ENCODE data around the gene LKAAEAR1.
A peak's percentile ranks its signal among the peaks of the same experiment; 100 is the strongest.
"Not testable (repeated sequence)": the region's sequence is repeated elsewhere in the genome, so short reads cannot be mapped to it uniquely, and the experiment has no call there.

The LKAAEAR1 gene

GRCh38 chr20:64096535-64096934 lies 12.3 kb upstream of the LKAAEAR1 start:
- no peak for DNase-seq

GRCh38 chr20:64095927-64096326 lies 11.7 kb upstream of the LKAAEAR1 start:
- no peak for DNase-seq

DNA sequence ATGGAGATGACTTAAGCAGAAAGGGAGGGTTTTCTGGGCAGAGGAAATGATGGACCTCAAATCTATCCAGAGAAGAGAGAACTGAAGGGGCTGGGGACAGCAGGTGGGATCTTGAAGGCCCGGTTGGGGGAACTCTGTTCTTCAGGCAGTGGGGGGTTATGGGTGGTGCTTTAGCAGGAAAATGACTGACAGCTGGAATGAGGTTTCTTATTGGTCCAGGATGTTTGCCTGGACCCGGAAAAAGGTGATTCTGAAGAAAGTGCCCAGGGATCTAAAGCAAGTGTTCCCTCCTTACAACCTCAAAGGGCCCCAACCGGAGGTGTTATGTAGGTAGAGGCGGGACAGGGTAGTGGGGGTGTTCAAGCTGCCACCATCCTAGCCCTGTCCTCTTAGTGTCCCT lies 11.3 kb upstream of the LKAAEAR1 start:
- DNase-seq: no peak

GRCh38 chr20:64093013-64093503 lies 8.9 kb upstream of the LKAAEAR1 start:
- DNase-seq: no peak

DNA sequence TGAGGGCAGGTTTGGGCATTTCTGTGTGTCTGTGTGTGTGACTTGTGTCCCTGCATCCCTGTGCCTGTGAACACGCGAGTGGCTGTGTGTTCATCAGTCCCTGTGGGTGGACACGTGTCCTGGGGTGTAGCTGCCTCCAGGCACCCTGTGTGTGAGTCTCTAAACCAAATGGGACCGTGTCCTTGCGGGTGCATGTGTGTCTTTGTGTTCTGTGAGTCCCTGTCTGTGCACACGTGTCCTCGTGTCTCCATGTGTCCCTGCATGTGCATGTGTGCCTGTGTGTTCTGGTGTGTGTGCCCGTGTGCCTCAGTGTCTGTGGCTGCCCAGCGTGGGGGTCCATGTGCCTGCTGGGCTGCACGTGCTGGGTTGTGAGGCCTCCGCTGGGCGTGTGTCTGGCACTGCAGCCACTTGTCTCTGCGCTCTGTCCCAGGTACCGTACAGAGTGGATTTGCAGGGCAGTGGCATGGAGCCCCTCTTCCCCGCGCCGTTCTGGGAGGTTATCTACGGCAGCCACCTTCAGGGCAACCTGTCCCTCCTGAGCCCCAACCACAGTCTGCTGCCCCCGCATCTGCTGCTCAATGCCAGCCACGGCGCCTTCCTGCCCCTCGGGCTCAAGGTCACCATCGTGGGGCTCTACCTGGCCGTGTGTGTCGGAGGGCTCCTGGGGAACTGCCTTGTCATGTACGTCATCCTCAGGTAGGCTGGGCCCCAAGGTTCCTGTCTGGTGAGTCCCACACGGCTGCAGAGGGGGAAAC lies 8.2 kb upstream of the LKAAEAR1 start:
- no peak for DNase-seq

DNA sequence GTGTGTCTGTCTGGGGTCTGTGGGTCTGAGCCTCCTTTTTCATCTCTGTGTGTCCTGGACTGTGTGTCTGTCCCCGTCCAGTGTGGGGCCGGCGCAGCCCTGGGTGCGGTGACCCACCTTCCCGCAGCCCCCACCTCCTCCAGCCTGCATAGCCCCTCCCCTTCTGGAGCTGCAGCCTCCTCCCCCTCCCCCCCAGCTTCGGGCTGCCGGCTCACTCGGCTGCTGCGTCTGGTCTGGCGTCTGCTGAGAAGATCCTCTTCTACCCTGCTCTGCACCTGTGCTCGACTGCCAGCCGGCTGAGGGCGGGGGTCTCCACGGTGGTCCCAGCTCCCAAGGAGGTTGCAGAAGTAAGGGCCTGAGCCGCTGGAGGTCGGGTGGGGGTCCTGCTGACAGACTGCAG lies 7.6 kb upstream of the LKAAEAR1 start:
- no peak for DNase-seq

DNA sequence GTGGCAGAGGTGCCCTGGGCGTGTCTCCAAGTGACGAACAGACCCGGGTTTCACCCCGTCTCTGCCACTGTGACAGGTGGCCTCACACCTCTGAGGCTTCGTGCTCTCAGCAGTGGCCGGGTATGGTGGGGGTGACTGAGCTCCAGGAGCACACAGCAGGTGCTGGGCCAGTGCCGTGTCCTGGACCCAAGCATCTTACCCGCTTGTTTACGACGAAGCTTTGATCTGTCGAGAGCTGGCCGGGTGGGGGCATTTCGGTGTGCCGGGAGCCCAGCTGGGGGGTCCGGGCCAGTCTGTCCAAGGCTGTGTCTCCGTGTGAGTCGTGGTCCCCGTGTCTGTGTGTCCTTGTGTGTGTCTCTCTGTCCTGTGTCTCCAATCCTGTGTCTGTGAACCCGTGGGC lies 7.1 kb upstream of the LKAAEAR1 start:
- no peak for DNase-seq

DNA sequence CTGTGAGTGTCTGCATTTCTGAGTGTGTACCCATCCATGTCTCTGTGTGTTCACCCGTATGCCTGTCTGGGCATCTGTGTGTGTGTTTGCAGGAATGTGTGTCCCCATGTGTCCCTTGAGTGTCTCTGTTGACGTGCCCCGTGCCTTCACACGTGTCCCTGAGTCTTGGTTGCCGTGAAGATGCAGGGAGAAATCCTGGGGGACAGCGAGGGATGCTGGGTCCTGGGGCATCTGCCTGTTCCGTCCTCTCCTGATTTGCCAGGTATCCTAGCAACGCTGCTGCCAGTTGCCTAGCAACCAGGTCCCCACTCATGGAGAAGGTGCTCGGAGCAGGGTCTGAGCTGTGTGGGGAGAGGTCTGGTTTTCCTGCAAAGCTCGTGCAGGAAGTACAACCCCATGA lies 6.0 kb upstream of the LKAAEAR1 start:
- no peak for DNase-seq

- not testable (repeated sequence) for DNase-seq
Measured at GRCh38 chr20:64088586-64088985, 4.4 kb upstream of the LKAAEAR1 start.

GRCh38 chr20:64087226-64087825 lies 3.1 kb upstream of the LKAAEAR1 start:
- not testable (repeated sequence) for DNase-seq

DNA sequence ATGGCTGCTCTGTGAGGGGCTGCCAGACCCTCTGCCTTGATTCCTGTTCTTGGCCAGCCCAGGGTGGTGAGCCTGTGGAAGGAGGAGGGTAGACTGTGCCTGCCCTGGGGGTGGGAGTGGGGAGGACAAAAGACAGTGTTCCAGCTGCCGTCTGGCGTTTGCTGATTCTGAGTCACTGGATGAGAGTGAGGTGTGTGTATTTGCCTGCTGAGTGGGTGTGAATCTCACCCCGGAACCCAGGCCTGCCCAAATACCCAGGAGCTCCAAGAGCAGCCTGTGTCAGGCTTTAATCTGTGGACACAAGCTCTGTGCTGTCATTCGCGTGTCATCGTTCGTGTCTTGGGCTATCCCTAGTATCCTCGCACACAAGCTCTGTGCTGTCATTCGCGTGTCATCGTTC lies 2.6 kb upstream of the LKAAEAR1 start:
- DNase-seq: no peak

DNA sequence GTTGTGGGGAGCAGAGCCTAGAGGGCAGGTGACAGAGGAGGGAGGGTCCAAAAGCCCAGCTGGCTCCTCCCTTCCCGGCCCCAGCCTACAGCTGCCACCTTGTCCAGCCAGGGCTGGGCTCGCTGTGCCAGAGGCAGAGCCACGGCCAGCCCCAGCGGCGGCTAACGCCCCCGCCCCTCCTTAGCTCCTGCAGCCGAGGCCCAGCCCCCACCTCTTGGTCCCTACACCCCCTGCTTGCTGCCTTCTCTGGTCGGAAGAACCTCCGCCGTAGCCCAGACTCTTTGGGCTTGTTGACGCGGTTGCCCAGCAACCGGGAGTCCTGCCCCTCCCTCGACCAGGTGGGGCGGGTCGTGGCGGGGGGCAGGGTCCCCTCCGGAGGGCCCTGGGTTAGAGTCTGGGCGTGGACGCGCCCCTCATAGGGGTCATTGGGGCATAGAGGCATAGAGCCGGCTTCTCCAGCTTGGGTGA lies 521 bp upstream of the LKAAEAR1 start:
- no peak for DNase-seq

GRCh38 chr20:64083378-64083803 lies 807 bp downstream of the LKAAEAR1 start:
- peak; percentile 35 to 59 (median 46) for DNase-seq

- no peak for DNase-seq
Measured at GRCh38 chr20:64082820-64083377, 1.3 kb downstream of the LKAAEAR1 start.

DNA sequence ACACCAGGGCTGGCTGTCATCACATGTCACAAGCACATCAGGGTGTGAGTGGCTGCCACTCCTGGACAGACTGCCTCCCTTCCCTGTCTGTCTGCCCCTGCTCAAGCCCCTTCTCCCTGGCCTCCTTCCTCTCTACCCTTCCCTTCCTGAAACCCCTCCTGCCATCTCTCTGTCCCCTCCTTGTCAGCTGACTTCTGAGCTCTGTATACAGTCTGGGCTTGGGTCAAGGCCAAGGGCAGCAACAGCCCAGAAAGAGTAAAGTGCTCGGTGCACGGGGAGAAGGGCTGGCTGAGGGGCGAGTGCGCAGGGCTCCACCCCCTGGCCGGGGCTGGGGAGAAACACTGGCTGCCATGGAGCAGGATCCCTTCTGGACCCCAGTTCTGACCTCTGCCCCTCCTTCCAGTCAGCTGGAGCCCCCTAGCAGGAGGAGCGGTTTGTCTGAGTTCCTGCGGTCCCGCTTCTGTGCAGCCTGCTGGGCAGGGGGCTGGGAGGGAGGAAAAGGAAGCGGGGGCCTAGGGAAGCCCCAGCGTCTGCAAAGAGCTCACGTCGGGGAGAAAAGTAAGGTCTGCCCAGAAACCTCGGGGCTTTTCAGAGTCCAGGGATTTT lies 2.0 kb downstream of the LKAAEAR1 start:
- DNase-seq: peak in 1 of 6 experiments; percentile 43

- no peak for DNase-seq
Measured at GRCh38 chr20:64081624-64081964, 2.6 kb downstream of the LKAAEAR1 start.

- peak in 1 of 6 experiments; percentile 29 for DNase-seq
Measured at GRCh38 chr20:64080813-64081623, 3.2 kb downstream of the LKAAEAR1 start.

DNA sequence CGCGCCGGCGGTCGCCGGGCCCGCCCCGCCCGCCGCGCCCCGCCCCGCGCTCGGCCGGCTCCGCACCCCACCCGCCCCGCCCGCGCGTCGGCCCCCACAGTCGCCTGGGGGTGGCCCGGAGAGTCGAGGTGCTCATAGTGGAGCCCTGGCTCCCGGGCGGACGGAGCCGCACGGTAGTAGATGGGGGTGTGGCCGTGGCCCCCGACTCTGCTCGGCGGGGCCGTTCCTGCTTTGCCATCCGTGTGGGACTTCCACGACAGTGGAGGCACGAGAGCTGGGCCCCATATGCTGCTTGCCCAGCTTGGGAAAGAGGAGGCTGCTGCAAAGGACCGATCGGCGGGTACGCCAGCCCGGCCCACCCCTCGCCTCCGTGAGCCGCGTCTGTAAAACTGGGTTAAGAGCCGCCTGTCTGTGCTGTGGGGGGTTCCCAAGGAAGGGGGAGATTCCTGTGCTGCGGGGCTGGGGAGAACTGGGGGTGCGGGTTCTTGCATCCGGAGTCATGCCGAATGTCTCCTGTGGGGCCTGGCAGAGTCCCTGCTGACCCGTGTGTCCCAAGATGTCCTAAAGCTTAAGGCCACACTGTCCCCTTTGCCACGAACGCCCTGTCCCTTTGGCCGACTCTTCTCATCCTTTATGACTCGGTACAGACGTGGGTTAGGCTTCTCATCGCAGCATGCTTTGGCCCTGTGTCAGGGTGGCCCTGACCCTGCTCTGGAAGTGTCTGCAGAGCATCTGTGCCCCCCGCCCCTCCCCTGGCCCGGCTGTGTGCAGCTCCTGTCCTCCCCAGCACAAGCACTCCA lies 4.0 kb downstream of the LKAAEAR1 start, which contains the start of gene OPRL1:
OPRL1 (plus strand) TSS at position 70 of the 800 bp plus-strand sequence. CDS start 12,639 bp downstream, outside the sequence.
- DNase-seq: peak in 5 of 6 experiments; percentile 26 to 68 (median 55)

GRCh38 chr20:64079273-64080012 lies 4.8 kb downstream of the LKAAEAR1 start, which contains the start of gene RGS19:
Gene RGS19 (minus strand): TSS chr20:64079518. CDS start chr20:64076886, 2,632 bp downstream.
- peak; percentile 45 to 71 (median 62) for DNase-seq

DNA sequence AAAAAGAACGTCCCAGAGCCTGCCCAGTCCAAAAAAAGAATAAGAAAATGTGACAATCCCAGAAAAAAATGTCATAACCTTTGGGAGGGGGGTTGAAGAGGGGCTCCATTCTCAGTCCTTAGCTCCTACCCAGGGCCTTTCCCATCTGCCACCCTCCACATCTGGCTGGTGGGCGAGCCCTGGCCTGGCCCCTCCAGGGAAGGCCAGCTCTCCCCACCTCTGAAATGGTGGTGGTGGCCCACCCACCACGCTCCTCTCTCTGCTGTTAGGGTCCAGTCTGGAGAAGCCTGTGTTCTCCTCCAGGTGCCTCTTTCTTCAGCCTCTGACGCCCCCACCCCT lies 5.3 kb downstream of the LKAAEAR1 start:
- DNase-seq: no peak

Measured in stimulated activated naive CD4-positive, alpha-beta T cell (primary cell).